GM13977 (cell line): ENCODE measurements around the gene WSCD1.

ENCODE experiments used
- DNase-seq: peaks from one replicate; pipeline ENCODE4 v3.0.0; 2012; ENCODE audit warnings: low spot score
- CTCF ChIP-seq: IDR thresholded peaks from 2 replicates; pipeline ENCODE4 v1.5.1; 2012; ENCODE audit warnings: mild to moderate bottlenecking, control low read depth; ENCODE audit not compliant: insufficient read depth; ENCODE audit errors: extremely low read depth, missing control alignments
- in situ Hi-C: fragments of 300-500 bp; cut with MboI; formaldehyde crosslinking; loops from one replicate; pipeline ENCODE4 v1.12.0; 2022; ENCODE audit warnings: low sequenced_read_pairs, low pct_unique_long_range_greater_than_20kb, mixed read lengths, inconsistent platforms; ENCODE audit not compliant: unreplicated experiment

Gene WSCD1

GRCh38 chr17:6110088-6110487 is 39.9 kb downstream of the WSCD1 start:
- in situ Hi-C loops, result no loop called here
- DNase-seq, result peak; percentile 48
- TF ChIP-seq CTCF, result no peak

- TF ChIP-seq CTCF, result no peak
- in situ Hi-C loops, result no loop called here
- peak; percentile 54 for DNase-seq
These were observed 40.4 kb downstream of the WSCD1 start for GRCh38 chr17:6110592-6110991.

- in situ Hi-C loops, result no loop called here
- TF ChIP-seq CTCF, result no peak
- DNase-seq, result no peak
These were observed 50.2 kb downstream of the WSCD1 start for GRCh38 chr17:6120351-6120750.

GRCh38 chr17:6124856-6125255 is 54.7 kb downstream of the WSCD1 start:
- no peak for DNase-seq
- no peak for TF ChIP-seq CTCF
- in situ Hi-C loops, result no loop called here

- DNase-seq, result no peak
- TF ChIP-seq CTCF, result no peak
- in situ Hi-C loops, result no loop called here
These were observed 56.6 kb downstream of the WSCD1 start for GRCh38 chr17:6126768-6127167.

- no peak for TF ChIP-seq CTCF
- in situ Hi-C loops, result no loop called here
- DNase-seq, result no peak
These were observed 64.5 kb downstream of the WSCD1 start for GRCh38 chr17:6134721-6135120.

- in situ Hi-C loops, result no loop called here
- no peak for DNase-seq
- no peak for TF ChIP-seq CTCF
These were observed 65.1 kb downstream of the WSCD1 start for GRCh38 chr17:6135236-6135635.
